Type B pancreatic cell (in vitro differentiated cells): ENCODE results near the gene FAM83F. TPM values are rescaled to one million over a fixed set of nuclear protein-coding genes. Genes with fewer than 3 reads are reported as not detected.

Experiments used
- DNase-seq: peaks from one replicate; pipeline ENCODE4 v3.0.0; 2021; ENCODE audit warnings: mixed read lengths; ENCODE audit not compliant: unreplicated experiment; ENCODE audit errors: extremely low spot score
- H3K27ac Mint-ChIP-seq: 2 replicates; pipeline ENCODE4 v1.8.0; 2021; ENCODE audit warnings: mild to moderate bottlenecking, mixed read lengths
- H3K27me3 Mint-ChIP-seq: 2 replicates; pipeline ENCODE4 v1.8.0; 2021; ENCODE audit warnings: mixed read lengths
- H3K36me3 Mint-ChIP-seq: 2 replicates; pipeline ENCODE4 v1.8.0; 2021; ENCODE audit warnings: mixed read lengths
- H3K4me1 Mint-ChIP-seq: one replicate; pipeline ENCODE4 v1.8.0; 2021; ENCODE audit warnings: mixed read lengths; ENCODE audit not compliant: unreplicated experiment
- H3K4me3 Mint-ChIP-seq: 2 replicates; pipeline ENCODE4 v1.8.0; 2021; ENCODE audit warnings: mild to moderate bottlenecking, mixed read lengths
- H3K9me3 Mint-ChIP-seq: 2 replicates; pipeline ENCODE4 v1.8.0; 2021; ENCODE audit warnings: mixed read lengths
- total RNA-seq: library from RNA; stranded (reverse); gene quantifications from 2 replicates; pipeline ENCODE4 v1.2.1, GENCODE V29; 2021; ENCODE audit warnings: low replicate concordance
- TF ChIP-seq, protein P1 (sequence below): fragments of 200-600 bp; sonication (generic); conservative IDR thresholded peaks from 2 replicates; pipeline ENCODE4 v1.5.0; 2021; ENCODE audit warnings: antibody characterized with exemption, mild to moderate bottlenecking

FAM83F gene
- total RNA-seq, 1 donor from 2014 or later = 12.4 TPM

DNA sequence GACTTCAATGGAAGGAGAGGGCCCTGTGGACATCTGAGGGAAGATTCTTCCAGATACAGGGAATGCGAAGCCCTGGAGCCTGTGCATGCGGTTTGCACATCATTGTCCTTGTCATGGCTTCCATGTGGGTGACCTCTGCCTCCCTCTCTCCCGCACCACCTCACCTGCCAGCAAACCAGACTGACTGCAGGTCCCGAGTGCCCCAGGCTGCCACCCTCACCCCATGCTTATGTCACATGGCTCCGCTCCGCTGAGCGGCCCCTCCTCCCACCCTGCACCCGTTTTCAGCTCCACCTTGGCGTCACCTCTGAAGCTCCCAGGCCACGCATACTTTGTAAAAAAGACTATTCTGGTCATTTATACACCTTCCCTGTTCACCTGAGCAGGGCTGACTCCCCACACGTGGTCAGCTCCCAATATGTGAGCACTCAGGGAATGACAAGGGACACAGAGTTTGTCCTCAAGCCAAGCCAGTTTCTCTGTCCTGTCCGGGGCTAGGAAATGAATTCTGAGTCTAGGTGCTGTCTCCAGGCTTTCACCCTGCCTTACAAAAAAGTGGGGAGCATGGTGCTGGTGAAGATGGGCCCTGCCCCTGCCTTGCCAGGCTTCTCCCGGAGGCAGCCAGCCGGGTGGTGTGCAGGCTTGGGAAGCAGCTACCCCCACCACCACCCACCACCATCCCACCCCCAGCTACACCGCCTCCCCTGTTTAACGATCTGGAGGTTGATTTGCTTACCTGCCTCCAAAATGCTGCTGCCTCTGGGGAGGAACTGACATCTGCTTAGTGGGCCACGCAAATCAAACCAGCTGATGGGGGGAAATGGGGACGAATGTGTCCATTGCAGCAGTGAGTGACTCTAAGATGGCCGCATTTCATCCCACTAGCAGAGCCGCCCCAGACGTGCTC lies 32.7 kb downstream of the FAM83F start:
- Mint-ChIP-seq H3K27me3 (no peaks in the 10 kb centered on the region), H3K9me3 (no peaks in the 10 kb centered on the region), H3K27ac (no peak overlapping the region), H3K4me3 (no peak overlapping the region), H3K4me1 (no peaks in the 10 kb centered on the region), H3K36me3 (no peaks in the 10 kb centered on the region)
- TF ChIP-seq, protein P1, sequence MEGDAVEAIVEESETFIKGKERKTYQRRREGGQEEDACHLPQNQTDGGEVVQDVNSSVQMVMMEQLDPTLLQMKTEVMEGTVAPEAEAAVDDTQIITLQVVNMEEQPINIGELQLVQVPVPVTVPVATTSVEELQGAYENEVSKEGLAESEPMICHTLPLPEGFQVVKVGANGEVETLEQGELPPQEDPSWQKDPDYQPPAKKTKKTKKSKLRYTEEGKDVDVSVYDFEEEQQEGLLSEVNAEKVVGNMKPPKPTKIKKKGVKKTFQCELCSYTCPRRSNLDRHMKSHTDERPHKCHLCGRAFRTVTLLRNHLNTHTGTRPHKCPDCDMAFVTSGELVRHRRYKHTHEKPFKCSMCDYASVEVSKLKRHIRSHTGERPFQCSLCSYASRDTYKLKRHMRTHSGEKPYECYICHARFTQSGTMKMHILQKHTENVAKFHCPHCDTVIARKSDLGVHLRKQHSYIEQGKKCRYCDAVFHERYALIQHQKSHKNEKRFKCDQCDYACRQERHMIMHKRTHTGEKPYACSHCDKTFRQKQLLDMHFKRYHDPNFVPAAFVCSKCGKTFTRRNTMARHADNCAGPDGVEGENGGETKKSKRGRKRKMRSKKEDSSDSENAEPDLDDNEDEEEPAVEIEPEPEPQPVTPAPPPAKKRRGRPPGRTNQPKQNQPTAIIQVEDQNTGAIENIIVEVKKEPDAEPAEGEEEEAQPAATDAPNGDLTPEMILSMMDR = no peak
- no peak for DNase-seq

DNA sequence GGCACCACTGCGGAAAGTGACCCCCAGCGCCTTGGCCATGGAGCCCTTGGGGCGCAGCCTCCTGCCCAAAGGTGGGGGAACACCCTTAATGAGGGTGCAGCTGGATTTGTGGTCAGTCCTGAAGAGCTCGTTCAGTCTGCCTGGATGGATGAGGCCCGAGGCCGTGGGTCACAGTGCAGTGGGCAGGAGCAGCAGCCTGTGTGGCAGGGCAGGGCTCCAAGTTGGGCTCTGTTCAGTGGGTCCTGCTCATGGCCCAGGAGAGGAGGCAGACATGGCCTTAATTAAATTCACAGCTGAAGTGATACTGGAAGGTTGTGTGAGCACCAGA lies 33.3 kb downstream of the FAM83F start:
- Mint-ChIP-seq H3K27me3 (no peaks in the 10 kb centered on the region), H3K4me3 (no peak overlapping the region), H3K27ac (no peak overlapping the region), H3K4me1 (no peaks in the 10 kb centered on the region), H3K36me3 (no peaks in the 10 kb centered on the region), H3K9me3 (no peaks in the 10 kb centered on the region)
- DNase-seq = no peak
- TF ChIP-seq, protein P1 = no peak

DNA sequence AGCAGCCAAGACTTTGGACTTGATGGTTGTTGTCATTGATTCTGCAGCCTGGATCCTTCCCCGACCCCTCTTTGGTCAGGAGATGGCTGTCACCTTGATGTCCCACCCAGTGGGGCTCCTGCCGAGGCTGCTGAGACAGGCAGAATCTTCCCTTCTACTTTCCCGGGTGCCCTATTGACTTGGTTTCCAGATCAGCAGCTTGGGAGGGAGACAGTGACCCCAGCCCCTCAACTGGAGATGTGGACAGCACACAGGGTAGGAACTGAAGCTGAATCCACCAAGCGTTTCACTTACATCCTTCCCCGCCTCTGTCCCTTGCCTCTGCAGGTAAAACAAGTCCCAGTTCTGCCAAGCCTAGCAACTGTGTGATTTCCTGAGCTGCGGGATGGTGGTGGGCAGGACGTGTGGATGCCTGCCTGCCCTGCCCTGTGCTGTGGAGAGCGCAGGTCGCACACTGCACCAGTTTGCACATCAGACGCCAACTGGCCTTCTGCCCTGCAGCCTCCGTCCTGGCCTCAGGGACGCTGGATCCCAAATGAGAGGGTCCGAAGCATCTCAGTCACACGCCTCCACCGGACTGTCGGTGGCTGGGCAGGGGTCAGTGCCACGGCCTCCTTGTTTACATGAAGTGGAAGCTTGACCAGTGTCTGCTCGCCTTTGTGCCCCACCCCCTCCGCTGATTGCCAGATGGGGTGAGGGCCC lies 34.6 kb downstream of the FAM83F start:
- H3K9me3 Mint-ChIP-seq = no peaks in the 10 kb centered on the region
- TF ChIP-seq, protein P1 = no peak
- no peaks in the 10 kb centered on the region for H3K4me1 Mint-ChIP-seq
- H3K27ac Mint-ChIP-seq = no peak overlapping the region
- H3K4me3 Mint-ChIP-seq = no peak overlapping the region
- no peaks in the 10 kb centered on the region for H3K36me3 Mint-ChIP-seq
- no peak for DNase-seq
- H3K27me3 Mint-ChIP-seq = no peaks in the 10 kb centered on the region

DNA sequence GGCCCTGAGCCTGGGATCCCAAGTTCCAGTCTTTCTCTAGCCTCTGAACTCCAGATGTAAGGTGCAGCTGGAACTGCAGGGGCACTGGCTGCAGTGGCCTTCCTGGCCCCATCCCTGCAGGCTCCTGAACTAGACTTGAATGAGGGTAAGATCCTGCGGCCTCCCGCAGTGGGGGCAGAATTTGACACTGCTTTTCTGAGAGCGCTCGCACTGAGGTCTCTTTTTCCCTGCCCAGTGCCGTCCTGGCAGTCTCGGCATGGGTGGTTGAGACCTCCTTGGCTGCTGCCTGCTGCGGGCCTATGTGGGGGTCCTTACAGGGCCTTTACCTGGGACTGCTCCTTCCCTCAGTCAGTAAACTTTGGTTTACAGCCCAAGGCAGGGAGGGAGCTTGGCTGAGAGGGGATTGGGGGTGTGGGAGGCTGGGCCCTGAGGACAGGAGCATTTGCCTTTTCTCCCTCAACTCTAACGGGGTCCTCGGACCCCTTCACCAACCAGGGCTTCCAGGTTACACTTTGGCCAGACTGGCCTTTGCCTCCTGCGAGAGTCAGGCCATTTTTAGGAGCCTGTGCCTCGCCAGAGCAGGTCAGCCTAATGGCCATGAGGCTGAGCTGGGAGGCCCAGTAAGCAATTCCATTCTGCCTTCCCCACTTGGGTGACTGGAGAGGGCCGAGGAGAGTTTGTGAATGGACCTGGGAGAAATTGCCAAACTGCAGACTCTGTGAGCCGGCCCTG lies 35.4 kb downstream of the FAM83F start:
- TF ChIP-seq, protein P1 = no peak
- H3K9me3 Mint-ChIP-seq = no peaks in the 10 kb centered on the region
- H3K4me3 Mint-ChIP-seq = no peak overlapping the region
- H3K27ac Mint-ChIP-seq = no peak overlapping the region
- peaks cover 4% of the 10 kb centered on the region for H3K27me3 Mint-ChIP-seq
- H3K36me3 Mint-ChIP-seq = no peaks in the 10 kb centered on the region
- DNase-seq = no peak
- no peaks in the 10 kb centered on the region for H3K4me1 Mint-ChIP-seq

DNA sequence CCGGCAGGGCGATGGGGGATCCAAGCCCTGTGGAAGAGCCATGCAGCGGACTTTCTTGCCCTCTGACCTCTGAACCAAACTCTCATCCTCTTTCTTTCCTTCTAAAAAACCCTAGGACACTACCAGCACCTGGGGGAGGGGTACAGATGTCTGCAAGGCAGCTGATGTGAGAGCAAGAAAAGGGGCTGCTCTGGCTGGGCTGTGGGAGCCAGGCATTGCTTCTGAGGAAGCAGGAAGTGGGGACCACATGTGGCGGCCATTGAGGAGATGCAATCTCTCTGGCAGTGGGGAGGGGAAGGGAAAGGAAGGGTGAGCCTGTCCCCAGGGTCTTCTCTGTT lies 36.0 kb downstream of the FAM83F start:
- H3K27me3 Mint-ChIP-seq = peaks cover 4% of the 10 kb centered on the region

More for the DNA sequence above, 36.0 kb downstream of the FAM83F start:
- TF ChIP-seq, protein P1 = no peak
- Mint-ChIP-seq H3K36me3 (no peaks in the 10 kb centered on the region), H3K9me3 (no peaks in the 10 kb centered on the region), H3K4me3 (no peak overlapping the region), H3K4me1 (no peaks in the 10 kb centered on the region), H3K27ac (no peak overlapping the region)
- DNase-seq = no peak
